ENCODE data around the gene ERF. TPM values are rescaled to one million over a fixed set of nuclear protein-coding genes. Genes with fewer than 3 reads are reported as not detected.

ERF gene
- total and polyA plus RNA-seq, 4 donors: 8.7 to 21.0 (median 13.8) TPM

GRCh38 chr19:42272989-42273406 lies 18.1 kb upstream of the ERF start (continued):
- no peak for TF ChIP-seq REST (IDR thresholded peaks at IDR 0.05)
- TF ChIP-seq HNF4G (IDR thresholded peaks at IDR 0.05): no peak
- no peak for TF ChIP-seq TAF1 (conservative IDR thresholded peaks at IDR 0.05)

- no peaks in the 10 kb centered on the region for H3K9me3 ChIP-seq (ENCODE audit: control insufficient read depth in 4 of 4, low read length in 3 of 4)
- no peak overlapping the region for H3K4me3 ChIP-seq (ENCODE audit: low read depth in 1 of 3, low read length in 3 of 3)
- H3K27ac ChIP-seq (ENCODE audit: low read depth in 1 of 2, low read length in 2 of 2): no peak overlapping the region
- no peak for TF ChIP-seq ATF3 (IDR thresholded peaks at IDR 0.05)
- TF ChIP-seq RXRA (IDR thresholded peaks at IDR 0.05): no peak
- no peak for TF ChIP-seq YY1 (IDR thresholded peaks at IDR 0.05)
- TF ChIP-seq CTCF (IDR thresholded peaks at IDR 0.05; ENCODE audit: low read depth, low read length, missing input control): no peak
- TF ChIP-seq HNF4A (conservative IDR thresholded peaks at IDR 0.05): no peak
- TF ChIP-seq RAD21 (IDR thresholded peaks at IDR 0.05): no peak
- TF ChIP-seq EGR1 (IDR thresholded peaks at IDR 0.05; ENCODE audit: low read depth in 2 of 2): no peak
- no peak for TF ChIP-seq GABPA (IDR thresholded peaks at IDR 0.05 in 1 of 2, conservative IDR thresholded peaks at IDR 0.05 in 1 of 2)
- no peak for TF ChIP-seq FOXA2 (IDR thresholded peaks at IDR 0.05)
- H3K9ac ChIP-seq (ENCODE audit: low read depth in 1 of 2, low read length in 2 of 2): no peak overlapping the region
- WGBS: 92% methylated on average over 9 of the region's 9 CpGs
- H3K27me3 ChIP-seq (ENCODE audit: control insufficient read depth in 4 of 4, insufficient read depth in 4 of 4, low read length in 3 of 4): no peaks in the 10 kb centered on the region
- H3K4me1 ChIP-seq (ENCODE audit: control insufficient read depth in 4 of 4, insufficient read depth in 4 of 4, low read length in 3 of 4): peaks cover 7 to 47% (median 24%) of the 10 kb centered on the region in 4 donors
- no peak for DNase-seq (ENCODE audit: low spot score)
- peaks cover 5 to 21% (median 12%) of the 10 kb centered on the region in 4 donors for H3K36me3 ChIP-seq (ENCODE audit: control insufficient read depth in 4 of 4, insufficient read depth in 3 of 4, low read depth in 1 of 4, low read length in 3 of 4)
Observed at GRCh38 chr19:42272535-42272897, 17.6 kb upstream of the ERF start.

GRCh38 chr19:42271861-42272534 lies 17.1 kb upstream of the ERF start:
- no peak overlapping the region for H3K9ac ChIP-seq (ENCODE audit: low read depth in 1 of 2, low read length in 2 of 2)
- DNase-seq (ENCODE audit: low spot score): no peak
- peaks cover 5 to 21% (median 12%) of the 10 kb centered on the region in 4 donors for H3K36me3 ChIP-seq (ENCODE audit: control insufficient read depth in 4 of 4, insufficient read depth in 3 of 4, low read depth in 1 of 4, low read length in 3 of 4)
- H3K4me1 ChIP-seq (ENCODE audit: control insufficient read depth in 4 of 4, insufficient read depth in 4 of 4, low read length in 3 of 4): peaks cover 6 to 44% (median 23%) of the 10 kb centered on the region in 4 donors
- WGBS: 93% methylated on average over 35 of the region's 35 CpGs
- H3K27ac ChIP-seq (ENCODE audit: low read depth in 1 of 2, low read length in 2 of 2): peak overlapping the region; percentile 81 to 91
- no peaks in the 10 kb centered on the region for H3K9me3 ChIP-seq (ENCODE audit: control insufficient read depth in 4 of 4, low read length in 3 of 4)
- no peak overlapping the region for H3K4me3 ChIP-seq (ENCODE audit: low read depth in 1 of 3, low read length in 3 of 3)
- H3K27me3 ChIP-seq (ENCODE audit: control insufficient read depth in 4 of 4, insufficient read depth in 4 of 4, low read length in 3 of 4): no peaks in the 10 kb centered on the region
- TF ChIP-seq TAF1 (conservative IDR thresholded peaks at IDR 0.05) (no peak), MAX (IDR thresholded peaks at IDR 0.05) (no peak), RXRA (IDR thresholded peaks at IDR 0.05) (no peak), FOXA1 (IDR thresholded peaks at IDR 0.05) (no peak), GABPA (IDR thresholded peaks at IDR 0.05 in 1 of 2, conservative IDR thresholded peaks at IDR 0.05 in 1 of 2) (no peak), SP1 (IDR thresholded peaks at IDR 0.05) (no peak), FOXA2 (IDR thresholded peaks at IDR 0.05) (no peak), REST (IDR thresholded peaks at IDR 0.05) (no peak), JUND (IDR thresholded peaks at IDR 0.05) (no peak), HNF4A (conservative IDR thresholded peaks at IDR 0.05) (no peak), ZBTB33 (IDR thresholded peaks at IDR 0.05) (no peak)

All from liver (tissue), 9 donors.